ENCODE data around the gene RET. TPM values are rescaled to one million over a fixed set of nuclear protein-coding genes. Genes with fewer than 3 reads are reported as not detected.

RET gene
- total RNA-seq, 2 experiments from 2014 or later: 0.22 TPM; not detected in 1

GRCh38 chr10:43071865-43072650 lies 4.8 kb upstream of the RET start:
- H3K4me3 Mint-ChIP-seq: no peak overlapping the region
- POLR2A ChIA-PET: no interaction called here

GRCh38 chr10:43073191-43073590 lies 3.7 kb upstream of the RET start:
- Mint-ChIP-seq H3K27ac (no peak overlapping the region), H3K36me3 (no peaks in the 10 kb centered on the region), H3K4me3 (no peak overlapping the region), H3K9me3 (no peaks in the 10 kb centered on the region), H3K27me3 (peaks cover 19% of the 10 kb centered on the region), H3K4me1 (peaks cover 3% of the 10 kb centered on the region)
- ATAC-seq (ENCODE audit: low read depth) (no peak), DNase-seq (no peak)
- POLR2A ChIA-PET: no interaction called here

More at GRCh38 chr10:43071865-43072650, 4.8 kb upstream of the RET start:
- Mint-ChIP-seq H3K4me1 (peaks cover 3% of the 10 kb centered on the region), H3K36me3 (no peaks in the 10 kb centered on the region), H3K27ac (no peak overlapping the region), H3K9me3 (no peaks in the 10 kb centered on the region), H3K27me3 (peaks cover 11% of the 10 kb centered on the region)
- ATAC-seq (ENCODE audit: low read depth): no peak
- DNase-seq: no peak

DNA sequence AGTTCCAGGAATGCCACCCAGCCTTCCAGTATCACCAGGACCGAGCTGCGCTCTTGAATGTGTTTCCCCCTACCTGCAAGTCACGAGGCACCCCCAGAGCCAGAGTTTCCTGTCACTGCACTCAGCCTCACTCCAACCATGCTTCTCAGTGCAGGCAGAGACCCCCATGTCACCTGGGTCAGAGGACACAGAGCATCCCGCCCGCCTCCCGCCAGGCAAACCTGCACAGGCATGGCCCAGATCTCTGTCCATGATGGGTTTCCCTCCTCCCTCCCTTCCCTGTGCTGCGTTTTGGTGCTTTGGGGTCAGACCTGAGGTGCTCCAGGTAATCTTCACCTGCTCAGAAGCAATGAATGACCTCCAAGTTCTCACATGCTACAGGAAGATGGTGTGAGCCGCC lies 3.1 kb upstream of the RET start:
- H3K27me3 Mint-ChIP-seq: peaks cover 24% of the 10 kb centered on the region
- no peak overlapping the region for H3K4me3 Mint-ChIP-seq
- no peaks in the 10 kb centered on the region for H3K36me3 Mint-ChIP-seq
- H3K9me3 Mint-ChIP-seq: no peaks in the 10 kb centered on the region
- peaks cover 3% of the 10 kb centered on the region for H3K4me1 Mint-ChIP-seq
- POLR2A ChIA-PET: no interaction called here
- DNase-seq: no peak
- no peak overlapping the region for H3K27ac Mint-ChIP-seq
- no peak for ATAC-seq (ENCODE audit: low read depth)

DNA sequence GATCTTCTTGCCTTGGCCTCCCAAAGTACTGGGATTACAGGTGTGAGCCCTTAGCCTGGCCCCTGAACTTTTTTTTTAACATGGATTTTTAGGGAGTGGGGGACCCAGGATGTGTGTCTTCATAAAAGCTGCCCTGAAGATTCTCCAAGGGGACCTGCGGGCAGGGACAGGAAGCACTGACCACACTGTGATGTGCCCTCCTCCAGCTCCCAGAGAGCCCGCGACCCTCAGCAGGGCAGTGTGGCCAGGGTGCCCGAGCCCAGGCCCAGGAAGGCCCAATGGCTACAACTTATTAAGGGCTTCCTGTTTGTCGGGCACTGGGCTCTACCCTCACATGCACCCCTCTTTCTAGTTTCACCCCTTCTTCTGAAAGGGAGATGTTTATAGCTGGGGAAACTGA lies 2.5 kb upstream of the RET start:
- Mint-ChIP-seq H3K4me3 (no peak overlapping the region), H3K36me3 (no peaks in the 10 kb centered on the region), H3K27me3 (peaks cover 29% of the 10 kb centered on the region), H3K27ac (no peak overlapping the region), H3K4me1 (peaks cover 3% of the 10 kb centered on the region), H3K9me3 (no peaks in the 10 kb centered on the region)
- ATAC-seq (ENCODE audit: low read depth) (no peak), DNase-seq (no peak)
- POLR2A ChIA-PET: interaction anchor here (0.6 kb wide), 1 partner anchor 477 kb away, joined by 3 read pairs; no protein-coding TSS in a partner anchor

DNA sequence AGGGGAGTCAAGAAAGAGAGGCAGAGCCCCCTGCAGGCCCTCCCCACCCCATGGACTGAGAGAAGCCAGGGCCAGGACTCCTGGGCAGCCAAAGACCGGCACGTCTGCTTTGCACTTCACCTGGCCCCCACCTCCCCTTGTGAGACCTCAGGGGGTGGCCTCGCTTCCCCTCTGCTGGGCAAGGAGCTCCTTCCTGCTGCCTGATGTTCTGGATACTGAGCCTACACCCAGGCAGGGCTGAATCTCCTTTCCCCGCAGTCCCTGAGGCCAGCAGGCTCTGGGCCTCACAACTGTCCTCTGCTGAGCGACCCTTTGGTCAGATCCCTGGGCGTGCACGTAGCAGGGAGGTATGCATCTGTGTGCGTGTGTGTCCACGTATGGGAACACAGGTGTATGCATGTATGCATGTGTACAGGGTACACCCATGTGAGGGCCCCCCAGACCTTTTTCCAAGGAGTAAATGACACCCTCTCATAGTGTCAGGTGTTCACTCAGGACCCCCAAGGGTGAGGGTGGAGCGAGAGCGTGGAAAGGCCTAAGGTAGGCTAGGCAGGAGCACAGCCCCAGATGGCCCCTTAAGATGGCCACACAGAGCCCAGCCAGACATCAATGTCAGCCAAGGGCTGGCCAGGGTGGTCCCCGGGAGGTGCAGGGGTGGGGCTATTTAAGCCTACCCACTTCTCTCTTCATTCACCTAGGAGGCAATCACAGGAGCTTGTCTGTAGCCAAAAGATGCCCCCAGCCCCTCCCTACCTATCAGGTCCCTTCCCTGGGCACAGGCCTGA lies 1.9 kb upstream of the RET start:
- peaks cover 34% of the 10 kb centered on the region for H3K27me3 Mint-ChIP-seq
- H3K36me3 Mint-ChIP-seq: no peaks in the 10 kb centered on the region
- no peak overlapping the region for H3K27ac Mint-ChIP-seq
- no peaks in the 10 kb centered on the region for H3K9me3 Mint-ChIP-seq
- H3K4me3 Mint-ChIP-seq: no peak overlapping the region
- H3K4me1 Mint-ChIP-seq: peaks cover 3% of the 10 kb centered on the region
- POLR2A ChIA-PET: no interaction called here
- DNase-seq (no peak), ATAC-seq (ENCODE audit: low read depth) (no peak)

DNA sequence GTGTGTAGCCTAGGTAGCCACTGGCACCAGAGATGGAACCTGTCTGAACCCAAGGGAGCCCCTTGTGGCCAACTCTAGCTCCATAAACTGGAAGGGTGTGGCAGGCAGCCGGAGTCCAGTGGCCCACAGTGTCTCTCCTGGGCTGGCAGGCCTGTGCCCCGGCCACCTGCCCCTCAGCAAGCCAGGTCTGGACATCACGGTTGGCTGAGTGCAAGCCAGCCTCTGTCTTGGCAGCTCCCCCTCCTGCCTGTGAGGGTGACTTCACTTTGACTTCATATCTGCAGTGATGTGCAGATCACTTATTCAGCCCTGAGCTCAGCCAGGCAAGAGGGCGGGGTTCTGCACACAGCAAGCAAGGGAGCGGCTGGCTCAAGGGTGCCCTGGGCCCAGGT lies 1.3 kb upstream of the RET start:
- POLR2A ChIA-PET: no interaction called here
- H3K4me1 Mint-ChIP-seq: peaks cover 3% of the 10 kb centered on the region
- H3K27me3 Mint-ChIP-seq: peaks cover 34% of the 10 kb centered on the region
- no peaks in the 10 kb centered on the region for H3K36me3 Mint-ChIP-seq
- no peaks in the 10 kb centered on the region for H3K9me3 Mint-ChIP-seq
- no peak overlapping the region for H3K4me3 Mint-ChIP-seq
- DNase-seq (no peak), ATAC-seq (ENCODE audit: low read depth) (no peak)
- no peak overlapping the region for H3K27ac Mint-ChIP-seq

GRCh38 chr10:43076311-43076875 lies 476 bp upstream of the RET start:
- peaks cover 3% of the 10 kb centered on the region for H3K4me1 Mint-ChIP-seq
- peak; percentile 20 for ATAC-seq (ENCODE audit: low read depth)
- H3K36me3 Mint-ChIP-seq: no peaks in the 10 kb centered on the region
- H3K4me3 Mint-ChIP-seq: peak overlapping the region; percentile 51
- no peaks in the 10 kb centered on the region for H3K9me3 Mint-ChIP-seq
- POLR2A ChIA-PET: no interaction called here
- no peak for DNase-seq
- H3K27me3 Mint-ChIP-seq: peaks cover 34% of the 10 kb centered on the region
- no peak overlapping the region for H3K27ac Mint-ChIP-seq

GRCh38 chr10:43077421-43078171 lies 727 bp downstream of the RET start:
- peak overlapping the region; percentile 52 for H3K4me3 Mint-ChIP-seq
- H3K27me3 Mint-ChIP-seq: peaks cover 35% of the 10 kb centered on the region
- ATAC-seq (ENCODE audit: low read depth) (no peak), DNase-seq (no peak)
- peaks cover 3% of the 10 kb centered on the region for H3K4me1 Mint-ChIP-seq
- no peak overlapping the region for H3K27ac Mint-ChIP-seq
- no peaks in the 10 kb centered on the region for H3K9me3 Mint-ChIP-seq
- POLR2A ChIA-PET: no interaction called here
- H3K36me3 Mint-ChIP-seq: no peaks in the 10 kb centered on the region

DNA sequence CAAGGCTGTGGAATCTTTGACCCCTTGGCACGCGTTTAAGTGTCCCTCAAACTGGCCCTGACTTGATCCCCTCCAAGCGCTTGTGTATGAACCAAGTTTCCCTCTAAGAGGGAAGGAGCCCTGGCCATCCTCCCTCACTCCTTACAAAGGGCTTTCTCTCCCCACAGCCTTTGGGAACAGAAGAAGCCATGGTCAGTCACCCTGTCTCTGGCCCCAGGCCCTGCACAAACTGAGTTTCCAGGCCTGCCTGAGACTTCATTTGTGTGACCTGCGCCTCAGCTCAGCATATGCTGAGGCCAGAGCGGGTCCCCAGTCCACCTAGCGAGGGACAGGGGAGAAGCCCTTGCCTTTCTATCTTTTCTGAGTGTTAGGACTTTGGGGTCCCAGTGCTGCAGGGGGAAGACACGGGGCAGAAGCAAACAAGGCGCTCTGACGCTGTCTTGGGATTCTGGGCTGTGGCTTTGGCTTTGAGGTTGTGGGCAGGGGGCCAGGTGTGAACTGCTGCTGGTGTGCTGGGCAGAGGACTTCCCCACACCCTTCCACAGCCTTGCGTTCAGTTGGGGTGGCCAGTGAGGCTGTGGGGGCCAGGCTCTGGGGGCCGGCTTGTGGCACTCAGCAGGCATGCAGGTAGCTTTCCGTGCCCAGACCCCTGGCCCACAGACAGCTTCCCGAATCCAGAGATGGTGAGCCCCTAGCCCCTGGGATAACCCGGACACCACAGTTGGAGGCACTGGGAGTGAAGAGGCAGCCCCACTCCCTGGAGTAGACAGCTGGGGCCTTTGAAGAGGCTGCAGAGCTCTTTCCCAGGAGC lies 1.5 kb downstream of the RET start:
- POLR2A ChIA-PET: no interaction called here
- Mint-ChIP-seq H3K4me3 (peak overlapping the region; percentile 35), H3K27ac (no peak overlapping the region), H3K27me3 (peaks cover 38% of the 10 kb centered on the region), H3K4me1 (peaks cover 3% of the 10 kb centered on the region), H3K36me3 (no peaks in the 10 kb centered on the region), H3K9me3 (no peaks in the 10 kb centered on the region)
- DNase-seq: no peak
- no peak for ATAC-seq (ENCODE audit: low read depth)

DNA sequence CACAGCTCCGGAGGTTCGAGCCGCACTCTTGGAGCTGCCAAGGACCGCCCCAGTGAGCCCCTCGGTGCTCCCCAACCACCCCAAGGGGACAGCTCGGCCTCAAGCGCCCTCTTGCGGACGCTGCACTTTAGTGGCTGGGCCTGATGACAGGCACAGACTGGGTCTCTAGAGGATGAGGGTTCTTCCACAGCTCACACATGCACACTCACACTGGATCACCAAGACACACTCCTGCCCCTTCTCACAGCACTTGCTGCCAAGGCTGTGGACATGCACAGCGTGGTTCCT lies 2.1 kb downstream of the RET start:
- DNase-seq (no peak), ATAC-seq (ENCODE audit: low read depth) (no peak)
- Mint-ChIP-seq H3K4me3 (no peak overlapping the region), H3K36me3 (no peaks in the 10 kb centered on the region), H3K27ac (no peak overlapping the region), H3K27me3 (peaks cover 39% of the 10 kb centered on the region), H3K9me3 (no peaks in the 10 kb centered on the region), H3K4me1 (peaks cover 7% of the 10 kb centered on the region)
- POLR2A ChIA-PET: no interaction called here

- peaks cover 11% of the 10 kb centered on the region for H3K4me1 Mint-ChIP-seq
- no peak for DNase-seq
- H3K4me3 Mint-ChIP-seq: no peak overlapping the region
- no peak overlapping the region for H3K27ac Mint-ChIP-seq
- no peaks in the 10 kb centered on the region for H3K9me3 Mint-ChIP-seq
- H3K27me3 Mint-ChIP-seq: peaks cover 42% of the 10 kb centered on the region
- POLR2A ChIA-PET: no interaction called here
- no peak for ATAC-seq (ENCODE audit: low read depth)
- no peaks in the 10 kb centered on the region for H3K36me3 Mint-ChIP-seq
Observed at GRCh38 chr10:43079856-43080255, 3.0 kb downstream of the RET start.

DNA sequence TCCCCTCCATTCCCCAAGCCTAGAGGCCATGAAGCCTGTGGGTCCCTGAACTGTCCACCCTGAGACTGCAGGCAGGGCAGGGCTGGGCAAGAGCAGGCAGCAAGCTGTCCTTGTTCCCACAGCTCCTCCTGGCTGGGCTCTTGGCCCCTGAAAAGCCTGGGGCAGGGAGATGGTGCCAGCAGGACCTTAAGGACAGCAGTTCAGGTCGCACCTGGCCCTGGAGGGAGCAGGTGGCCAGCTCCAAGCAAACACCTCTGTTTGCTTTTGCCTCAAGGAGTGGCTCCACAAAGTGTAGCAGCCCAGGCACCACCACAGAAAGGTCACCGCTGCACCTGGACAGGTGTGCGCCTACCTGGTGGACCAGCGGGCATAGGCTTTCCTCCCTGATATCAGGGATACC lies 5.2 kb downstream of the RET start:
- no peaks in the 10 kb centered on the region for H3K36me3 Mint-ChIP-seq
- no peak overlapping the region for H3K27ac Mint-ChIP-seq
- no peaks in the 10 kb centered on the region for H3K9me3 Mint-ChIP-seq
- peaks cover 9% of the 10 kb centered on the region for H3K4me1 Mint-ChIP-seq
- H3K27me3 Mint-ChIP-seq: peaks cover 34% of the 10 kb centered on the region
- ATAC-seq (ENCODE audit: low read depth) (no peak), DNase-seq (no peak)
- H3K4me3 Mint-ChIP-seq: no peak overlapping the region
- POLR2A ChIA-PET: no interaction called here

GRCh38 chr10:43082746-43083145 lies 5.9 kb downstream of the RET start:
- H3K27me3 Mint-ChIP-seq: peaks cover 31% of the 10 kb centered on the region
- DNase-seq (no peak), ATAC-seq (ENCODE audit: low read depth) (no peak)
- H3K4me3 Mint-ChIP-seq: no peak overlapping the region
- H3K9me3 Mint-ChIP-seq: no peaks in the 10 kb centered on the region
- POLR2A ChIA-PET: no interaction called here
- no peak overlapping the region for H3K27ac Mint-ChIP-seq
- peaks cover 9% of the 10 kb centered on the region for H3K4me1 Mint-ChIP-seq
- no peaks in the 10 kb centered on the region for H3K36me3 Mint-ChIP-seq
